Nucleus accumbens (tissue), 56 donors: ENCODE data around the gene PHACTR1.

ENCODE experiments used
- DNase-seq, 56 donors: peaks; one replicate each; lab custom pipeline; 2025; lab: John Stamatoyannopoulos, UW

PHACTR1 gene

DNA sequence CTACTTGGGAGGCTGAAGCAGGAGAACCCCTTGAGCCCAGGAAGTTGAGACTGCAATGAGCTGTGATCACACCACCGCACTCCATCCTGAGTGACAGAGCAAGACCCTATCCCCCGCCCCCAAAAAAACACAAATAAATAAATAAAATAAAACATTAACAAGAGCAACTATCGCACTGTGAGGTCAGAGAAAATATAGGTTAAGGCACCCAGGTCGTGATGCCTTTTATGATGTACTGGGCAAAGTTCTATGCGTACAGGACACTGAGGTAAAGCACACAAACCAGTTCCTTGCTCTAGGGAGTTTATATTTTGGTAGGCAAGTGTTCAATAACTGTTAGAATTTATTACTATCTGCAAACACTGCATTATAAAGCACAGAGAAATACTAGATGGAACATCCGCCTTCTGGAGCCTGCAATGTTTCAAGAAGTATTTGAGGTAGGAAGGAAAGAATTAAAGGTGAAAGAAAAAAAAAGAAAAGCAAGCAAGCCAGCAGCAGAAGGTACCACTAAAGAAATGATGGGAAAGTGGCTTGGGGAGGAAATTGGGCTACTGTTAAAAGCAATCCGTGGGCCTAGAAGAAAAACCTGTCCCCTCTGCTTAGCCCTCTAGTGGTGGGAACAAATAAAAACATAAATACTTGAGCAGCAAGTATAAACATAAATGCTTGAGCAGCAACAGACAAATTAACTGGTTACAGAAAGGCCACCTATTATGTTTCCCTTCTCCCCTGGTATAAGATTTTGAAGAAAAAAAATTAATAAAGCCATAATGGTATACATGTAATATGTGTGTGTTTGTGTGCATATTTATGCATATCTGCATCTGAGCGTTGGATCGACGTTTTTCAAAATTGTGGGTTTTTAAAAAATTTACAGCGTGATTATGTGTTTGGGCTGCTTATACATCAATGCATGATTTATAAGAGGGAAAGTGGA, 128.0 kb downstream of the PHACTR1 start:
- DNase-seq: no peak

- DNase-seq: no peak
Observed at GRCh38 chr6:12845224-12846004, 128.8 kb downstream of the PHACTR1 start.

- DNase-seq: no peak
Observed at GRCh38 chr6:12848964-12849808, 132.6 kb downstream of the PHACTR1 start.

- DNase-seq: no peak
Observed at GRCh38 chr6:12849809-12850198, 133.2 kb downstream of the PHACTR1 start.

DNA sequence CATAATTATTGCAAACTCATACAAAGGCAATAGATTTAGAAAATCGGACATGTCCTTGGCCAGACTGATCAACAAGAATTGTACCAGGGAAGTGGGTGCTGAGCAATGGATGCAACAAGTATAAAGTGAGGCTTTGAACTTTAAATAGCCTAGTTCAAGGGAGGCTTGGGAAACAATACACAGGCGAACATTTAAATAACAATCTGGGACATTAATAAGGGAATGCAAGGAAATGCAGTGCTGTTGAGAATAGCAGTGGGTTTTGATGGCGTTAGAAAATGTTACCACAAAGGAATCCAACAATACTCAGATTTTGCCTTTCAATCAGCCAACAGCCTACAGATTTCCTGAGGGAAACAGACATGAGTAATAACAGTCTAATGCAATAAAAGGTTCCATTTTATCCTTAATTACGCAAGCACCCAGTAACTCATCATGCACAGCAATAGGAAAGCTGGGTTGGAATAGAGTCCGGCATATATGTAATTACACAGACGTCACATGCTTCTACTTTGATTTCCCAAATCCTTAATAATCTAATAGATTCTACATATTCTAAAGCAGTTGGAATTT, 134.6 kb downstream of the PHACTR1 start:
- no peak for DNase-seq

DNA sequence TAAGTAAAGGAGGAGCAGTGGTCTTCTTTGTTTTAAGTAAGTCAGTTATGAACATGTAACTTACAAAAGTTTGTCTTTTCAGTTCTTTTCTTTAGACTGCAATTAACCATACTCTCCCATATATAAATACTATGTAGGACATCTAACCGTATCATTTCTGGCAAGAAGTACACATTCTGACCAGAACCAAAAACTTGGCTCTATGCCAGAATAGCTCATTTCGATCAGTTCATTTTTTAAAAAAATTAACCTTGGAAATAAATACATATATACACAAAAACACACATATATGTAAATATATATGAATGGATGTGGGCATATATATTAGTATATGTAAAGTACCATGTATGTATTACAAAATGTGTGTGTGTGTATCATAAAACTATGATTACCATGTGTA, 145.0 kb downstream of the PHACTR1 start:
- DNase-seq: no peak

DNA sequence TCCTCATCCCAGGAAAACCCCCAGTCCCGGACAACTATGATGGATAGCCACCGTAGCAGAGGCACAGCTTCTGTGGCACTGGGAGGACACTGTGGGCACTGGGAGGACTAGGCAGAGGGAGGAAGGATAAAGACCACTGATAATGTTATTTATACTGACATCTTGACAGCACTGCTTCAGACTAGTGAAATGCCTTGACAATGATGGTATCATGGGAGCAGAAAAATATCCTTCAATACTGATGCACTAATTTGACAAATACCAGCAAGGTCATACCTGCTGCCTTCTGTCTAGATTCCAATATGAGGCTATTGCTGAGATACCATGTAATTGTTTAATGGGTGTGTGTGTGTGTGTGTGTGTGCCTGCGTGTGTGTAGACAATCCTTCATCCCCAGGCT, 148.6 kb downstream of the PHACTR1 start:
- DNase-seq: no peak

DNA sequence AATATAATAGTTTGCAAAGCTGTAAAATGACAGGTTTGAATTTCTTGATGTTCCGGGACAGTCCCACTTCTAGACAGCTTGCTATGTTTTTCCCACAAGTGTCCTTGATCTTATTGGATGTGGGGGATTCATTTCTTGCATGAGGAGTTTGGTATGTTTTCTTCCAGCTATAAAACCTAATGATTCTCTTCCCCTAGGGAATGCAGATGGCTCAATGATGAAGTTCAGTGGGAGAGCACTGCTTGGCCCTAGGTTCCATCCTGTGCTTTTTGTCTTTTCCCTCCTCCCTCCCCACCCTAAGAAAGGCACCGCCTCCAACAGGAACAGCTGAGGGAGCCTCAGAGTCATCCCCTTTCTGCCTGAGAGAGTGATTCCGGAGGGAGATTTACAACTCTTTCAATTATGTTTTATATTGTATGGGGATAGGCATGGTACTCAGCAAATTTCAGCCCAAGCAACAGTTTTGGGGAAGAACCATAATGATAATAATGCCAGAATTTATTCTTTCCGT, 149.2 kb downstream of the PHACTR1 start:
- no peak for DNase-seq

DNA sequence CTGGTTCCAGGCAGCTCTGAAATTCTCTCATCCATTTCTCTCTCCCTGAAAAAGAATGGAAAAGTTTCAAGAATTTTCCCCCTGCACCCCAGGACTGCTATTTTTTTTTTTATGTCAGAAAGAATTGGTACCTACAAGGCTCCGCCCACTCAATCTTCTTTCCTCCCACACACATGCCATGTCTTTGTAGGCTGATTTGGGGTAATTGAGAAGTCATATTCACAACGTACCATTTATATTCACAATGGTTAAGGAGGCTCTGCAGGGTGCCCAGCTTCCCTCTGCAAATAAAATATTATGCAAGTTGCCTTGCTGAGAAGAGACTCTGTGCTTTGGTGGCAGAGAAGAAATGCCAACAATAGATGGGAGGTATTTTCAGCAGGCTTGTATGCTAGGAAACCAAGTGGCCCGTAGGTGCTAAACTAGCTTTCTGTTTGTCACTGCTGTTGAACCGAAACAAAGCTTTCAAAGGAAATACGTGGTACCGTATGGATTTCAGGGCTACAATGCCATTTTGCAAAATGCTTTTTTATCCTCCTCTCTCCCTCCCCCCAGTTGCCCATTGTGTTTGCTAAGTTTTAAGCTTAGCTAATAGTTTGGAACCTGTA, 150.0 kb downstream of the PHACTR1 start:
- peak in 15 of 56 donors; percentile 3 to 60 (median 24) for DNase-seq

DNA sequence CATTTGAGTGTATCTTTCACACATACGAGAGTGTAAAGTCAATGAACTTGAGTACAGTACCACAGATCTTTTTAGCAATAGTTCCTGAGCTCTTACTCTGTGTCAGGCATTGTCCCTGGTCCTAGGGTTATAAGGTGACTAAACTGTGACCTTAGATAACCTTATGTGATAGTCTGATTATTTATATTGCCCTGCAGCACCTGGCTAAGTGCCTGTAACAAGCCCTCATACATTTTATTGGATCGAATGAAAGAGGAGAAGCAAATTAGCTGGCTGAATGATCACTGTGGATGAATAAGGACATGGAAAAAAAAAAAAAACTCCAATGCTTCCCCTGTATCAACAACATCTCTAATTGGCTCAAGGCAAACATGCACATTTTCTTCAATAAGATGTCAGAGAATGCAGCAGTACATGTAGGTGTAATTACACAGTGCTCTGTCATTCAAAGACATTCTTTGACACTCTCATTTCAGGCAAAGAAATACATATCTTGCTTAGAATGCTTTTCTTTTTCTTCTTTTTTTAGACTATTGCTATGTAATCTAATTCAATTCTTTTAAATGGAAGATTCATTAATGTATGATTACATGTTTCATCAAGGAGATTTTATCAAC, 153.4 kb downstream of the PHACTR1 start:
- DNase-seq: no peak

- DNase-seq: no peak
Observed at GRCh38 chr6:12873691-12874090, 157.1 kb downstream of the PHACTR1 start.

- DNase-seq: no peak
Observed at GRCh38 chr6:12875051-12875450, 158.5 kb downstream of the PHACTR1 start.

DNA sequence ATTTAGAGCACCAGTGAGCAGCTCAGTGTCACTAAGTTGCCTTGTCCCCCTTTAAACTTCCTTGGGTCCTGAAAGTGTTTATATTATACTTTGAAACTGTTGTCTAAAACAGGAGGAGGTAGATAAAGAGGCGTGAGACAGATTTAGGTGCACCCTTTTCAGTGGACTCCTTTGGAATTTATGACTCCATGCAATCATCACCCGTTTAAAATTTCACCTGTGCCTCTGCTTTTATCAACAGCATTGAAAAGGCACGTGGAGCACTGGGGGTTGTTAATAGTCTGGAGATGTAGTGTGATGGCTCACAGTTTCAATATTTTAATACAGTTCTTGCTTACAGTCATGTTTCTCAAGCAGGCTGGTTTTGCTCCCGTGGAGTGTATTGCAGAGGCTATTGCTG, 162.2 kb downstream of the PHACTR1 start:
- DNase-seq: no peak

DNA sequence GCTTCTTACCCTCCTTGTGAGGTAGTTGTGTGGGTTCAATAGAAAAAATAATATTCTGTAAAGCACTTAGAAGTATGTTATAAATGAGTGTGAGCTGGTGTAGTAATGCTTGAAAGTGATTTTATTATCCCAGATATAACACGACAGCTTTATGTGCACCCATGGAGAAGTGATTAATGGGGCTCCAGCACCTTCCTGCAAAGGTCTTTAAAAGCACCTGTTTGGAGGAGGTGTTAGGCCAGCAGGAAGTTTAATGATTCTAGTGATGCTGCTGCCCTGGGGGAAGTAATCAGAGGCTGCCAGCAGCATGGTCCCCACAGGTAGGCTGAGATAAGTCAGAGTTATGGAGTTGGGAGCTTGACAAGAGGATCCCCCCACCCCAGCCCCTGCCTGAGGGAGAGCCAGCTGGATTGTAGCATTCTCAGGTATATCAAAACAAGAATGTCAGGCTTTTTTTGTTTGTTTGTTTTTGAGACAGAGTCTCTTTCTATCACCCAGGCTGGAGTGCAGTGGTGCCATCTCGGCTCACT, 166.3 kb downstream of the PHACTR1 start:
- no peak for DNase-seq

GRCh38 chr6:12884983-12885382, 168.4 kb downstream of the PHACTR1 start:
- no peak for DNase-seq

DNA sequence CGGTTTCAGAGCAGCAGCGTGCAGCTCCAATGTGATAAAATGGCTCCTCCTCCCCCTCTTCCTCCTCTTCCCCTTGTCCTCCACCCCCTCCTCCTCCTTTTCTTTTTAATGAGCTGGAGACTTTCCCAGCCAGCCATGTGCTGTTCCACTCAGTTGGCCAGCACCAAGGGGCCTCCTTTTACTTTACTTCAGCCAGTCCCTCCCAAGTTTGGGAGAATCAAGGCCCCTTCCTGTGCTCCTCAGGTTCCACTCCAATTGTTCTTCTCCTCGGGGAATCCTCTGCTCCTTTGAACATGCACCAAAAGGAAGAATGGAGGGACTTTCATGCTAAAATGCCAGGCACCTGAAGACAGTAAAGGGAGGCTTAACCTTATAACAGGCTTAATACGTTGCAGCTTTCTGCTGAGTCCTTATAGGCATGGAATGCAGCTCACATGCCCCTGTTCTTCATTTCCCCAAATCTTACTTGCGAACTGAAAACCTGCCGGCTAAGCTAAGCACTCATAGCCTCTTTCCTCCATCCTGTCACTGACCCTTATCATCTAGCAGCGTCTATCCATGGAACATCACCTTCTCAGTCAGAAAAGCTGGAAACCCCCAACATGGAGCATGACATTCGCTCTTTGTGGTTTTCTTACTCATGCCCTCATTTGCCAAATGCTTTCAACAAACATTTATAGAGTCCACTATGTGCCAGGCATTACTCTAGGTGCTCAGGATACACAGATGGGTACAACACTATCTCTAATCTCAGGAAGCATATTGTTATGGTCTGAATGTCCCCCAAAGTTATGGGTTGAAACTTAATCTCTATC, 170.6 kb downstream of the PHACTR1 start:
- peak in 3 of 56 donors; percentile 5 to 17 (median 16) for DNase-seq

GRCh38 chr6:12890171-12890790, 173.7 kb downstream of the PHACTR1 start:
- DNase-seq: no peak

DNA sequence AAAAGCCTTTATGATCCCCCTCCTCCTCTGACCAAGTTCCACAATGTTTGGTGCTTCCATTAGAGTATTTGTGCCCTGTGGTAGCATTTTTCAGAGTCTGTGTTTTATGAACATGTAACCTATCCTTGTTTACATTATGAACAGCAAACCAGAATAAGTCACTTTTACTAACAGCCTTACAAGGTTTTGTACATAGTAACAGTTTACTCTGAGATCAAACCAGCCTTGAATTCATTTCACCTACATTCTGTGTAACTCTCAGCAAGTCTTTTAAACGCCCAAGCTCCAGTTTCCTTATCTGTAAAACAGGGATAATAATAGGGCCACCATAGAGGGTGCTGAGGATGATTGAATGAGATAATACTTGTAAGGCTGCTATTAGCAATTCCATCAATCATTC, 175.0 kb downstream of the PHACTR1 start:
- no peak for DNase-seq
